Measurements from ENCODE around the gene PPP4R4.

Gene PPP4R4

DNA sequence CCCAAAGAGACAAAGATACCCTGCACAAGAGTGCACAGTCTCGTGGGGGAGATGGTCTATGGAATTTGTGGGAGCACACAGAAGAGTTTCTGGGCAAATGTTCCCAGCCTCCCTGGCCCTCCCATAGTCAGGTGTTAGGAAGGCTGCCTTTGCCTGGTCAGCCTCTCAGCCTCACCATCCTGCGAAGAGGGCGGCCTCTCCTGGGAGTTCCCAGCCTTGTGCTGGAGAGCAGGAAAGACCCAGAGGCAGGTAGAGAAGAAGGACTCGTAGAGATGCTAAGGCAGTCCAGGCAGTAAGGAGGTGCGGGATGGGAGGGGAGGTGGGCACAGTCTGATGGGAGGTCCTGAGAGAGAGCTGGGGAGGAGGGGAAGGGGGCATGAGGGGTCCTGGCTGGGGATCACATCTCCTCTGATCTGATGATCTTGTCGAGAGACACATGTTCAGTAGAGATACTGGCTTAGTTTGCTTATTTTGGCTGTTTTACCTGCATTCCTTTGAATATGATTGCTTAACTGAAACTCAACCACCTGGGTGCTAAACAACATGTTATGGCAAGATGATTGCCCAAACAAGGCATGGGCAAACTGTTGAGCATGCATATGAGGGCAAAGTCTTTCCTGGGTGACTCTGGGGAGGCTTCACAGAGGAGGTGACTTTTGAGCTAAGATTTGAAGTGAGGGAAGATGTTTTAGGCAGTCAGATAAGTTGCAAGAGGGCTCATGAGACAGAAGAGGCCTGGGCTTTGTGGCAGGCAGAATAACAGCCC lies 138.5 kb downstream of the PPP4R4 start:
- DNase-seq: no peak

- no peak for DNase-seq
Observed at GRCh38 chr14:94313991-94314655, 140.0 kb downstream of the PPP4R4 start.

GRCh38 chr14:94314890-94315289 lies 140.8 kb downstream of the PPP4R4 start:
- DNase-seq: no peak

DNA sequence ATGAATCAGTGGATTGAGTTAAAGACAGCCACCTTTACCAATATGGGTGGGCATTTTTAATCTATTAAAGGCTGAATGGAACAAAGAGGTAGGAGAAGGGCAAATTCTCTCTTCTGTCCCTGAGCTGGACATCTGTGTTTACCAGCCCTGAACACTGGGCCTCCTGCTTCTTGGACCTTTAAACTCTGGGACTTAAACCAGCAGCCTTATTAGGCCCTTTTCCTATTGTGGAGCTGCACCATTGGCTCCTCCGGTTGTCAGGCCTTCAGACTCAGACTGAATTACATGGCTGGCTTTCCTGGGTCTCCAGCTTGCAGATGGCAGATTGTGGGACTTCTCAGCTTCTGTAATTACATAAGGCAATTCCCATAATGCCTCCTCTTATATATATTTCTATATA lies 142.6 kb downstream of the PPP4R4 start:
- no peak for DNase-seq

- DNase-seq: no peak
Observed at GRCh38 chr14:94317259-94317658, 143.1 kb downstream of the PPP4R4 start.

- DNase-seq: no peak
Observed at GRCh38 chr14:94320243-94320642, 146.1 kb downstream of the PPP4R4 start.

GRCh38 chr14:94321421-94322271 lies 147.5 kb downstream of the PPP4R4 start:
- DNase-seq: no peak

GRCh38 chr14:94322648-94323570 lies 148.8 kb downstream of the PPP4R4 start, which contains the start of gene SERPINA6:
Gene SERPINA6 (minus strand): TSS chr14:94323336. CDS start chr14:94314648, 8,688 bp downstream.
- DNase-seq: no peak

DNA sequence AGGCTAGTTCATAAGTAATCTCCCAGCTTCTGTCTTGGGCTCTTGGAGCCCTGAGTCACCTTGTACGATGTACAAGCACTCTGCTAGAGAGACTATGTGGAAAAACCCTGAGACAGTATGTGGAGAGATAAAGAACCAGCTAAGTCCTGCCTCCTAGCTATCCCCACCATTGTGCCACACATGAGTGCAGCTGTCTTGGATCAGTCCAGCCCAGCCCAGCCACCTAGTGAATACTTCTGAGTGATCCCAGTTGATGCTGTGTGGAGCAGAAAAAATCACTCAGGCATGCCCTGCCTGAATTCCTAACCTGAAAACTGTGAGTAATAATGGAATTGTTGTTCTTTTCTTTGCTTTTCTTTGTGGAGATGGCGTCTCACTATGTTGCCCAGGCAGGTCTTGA lies 154.1 kb downstream of the PPP4R4 start:
- DNase-seq: no peak
